ENCODE data around the gene PLEKHG7. TPM values are rescaled to one million over a fixed set of nuclear protein-coding genes. Genes with fewer than 3 reads are reported as not detected.

The PLEKHG7 gene
- polyA plus RNA-seq, 1 donor (not counting 4 experiments of a cell fraction or from before 2014, with no cell fraction given) = not detected

- Histone ChIP-seq H3K9me1 (ENCODE audit: control insufficient read depth, extremely low read depth, insufficient read depth, low read length) (no peaks in the 10 kb centered on the region), H3K9ac (ENCODE audit: control insufficient read depth, extremely low read depth, insufficient read depth, low read length) (no peak overlapping the region), H2AFZ (ENCODE audit: control insufficient read depth, low read length) (no peak overlapping the region), H3K36me3 (ENCODE audit: control insufficient read depth in 2 of 2, extremely low read depth in 1 of 2, insufficient read depth in 2 of 2, low read length in 2 of 2) (peaks cover 5 to 11% of the 10 kb centered on the region in 2 experiments), H3K4me2 (ENCODE audit: control insufficient read depth, extremely low read depth, insufficient read depth, low read depth, low read length) (no peak overlapping the region), H3K79me2 (ENCODE audit: control insufficient read depth, insufficient read depth, low read length) (no peaks in the 10 kb centered on the region), H3K27ac (ENCODE audit: control insufficient read depth, insufficient read depth, low read length) (no peak overlapping the region), H3K27me3 (ENCODE audit: control insufficient read depth, extremely low read depth, insufficient read depth, low read length) (no peaks in the 10 kb centered on the region), H3K4me1 (ENCODE audit: control insufficient read depth, extremely low read depth, insufficient read depth, low read length) (no peaks in the 10 kb centered on the region), H3K4me3 (ENCODE audit: control insufficient read depth in 2 of 3, extremely low read depth in 1 of 3, insufficient read depth in 2 of 3, low read depth in 1 of 3, low read length in 3 of 3) (no peak overlapping the region), H4K20me1 (ENCODE audit: control insufficient read depth, extremely low read depth, insufficient read depth, low read length) (no peaks in the 10 kb centered on the region), H3K9me3 (ENCODE audit: control insufficient read depth, low read depth, low read length) (no peaks in the 10 kb centered on the region)
- FAIRE-seq (no peak), DNase-seq (ENCODE audit: low read depth, low spot score) (no peak)
- TF ChIP-seq EZH2 (IDR thresholded peaks at IDR 0.05; ENCODE audit: low read length) = no peak
- no peak for TF ChIP-seq CTCF (optimal IDR thresholded peaks at IDR 0.05 in 1 of 3, IDR thresholded peaks at IDR 0.05 in 1 of 3, conservative IDR thresholded peaks at IDR 0.05 in 1 of 3; ENCODE audit: extremely low read depth in 1 of 3, insufficient read depth in 2 of 3, low read length in 3 of 3)
- dilution Hi-C loops (cut with MboI; ENCODE audit: extremely low pct_ligation_motif_present, low sequenced_read_pairs) = no loop called here
These were observed 75.7 kb downstream of the PLEKHG7 start for GRCh38 chr12:92778525-92778924.

GRCh38 chr12:92779902-92780301 lies 77.1 kb downstream of the PLEKHG7 start:
- no peaks in the 10 kb centered on the region for H3K79me2 ChIP-seq (ENCODE audit: control insufficient read depth, insufficient read depth, low read length)
- no peaks in the 10 kb centered on the region for H3K27me3 ChIP-seq (ENCODE audit: control insufficient read depth, extremely low read depth, insufficient read depth, low read length)
- H3K9me1 ChIP-seq (ENCODE audit: control insufficient read depth, extremely low read depth, insufficient read depth, low read length) = no peaks in the 10 kb centered on the region
- peaks cover 9% of the 10 kb centered on the region for H3K4me1 ChIP-seq (ENCODE audit: control insufficient read depth, extremely low read depth, insufficient read depth, low read length)
- dilution Hi-C loops (cut with MboI; ENCODE audit: extremely low pct_ligation_motif_present, low sequenced_read_pairs) = no loop called here
- H3K9ac ChIP-seq (ENCODE audit: control insufficient read depth, extremely low read depth, insufficient read depth, low read length) = no peak overlapping the region
- DNase-seq (ENCODE audit: low read depth, low spot score) (no peak), FAIRE-seq (no peak)
- H2AFZ ChIP-seq (ENCODE audit: control insufficient read depth, low read length) = no peak overlapping the region
- no peak overlapping the region for H3K4me3 ChIP-seq (ENCODE audit: control insufficient read depth in 2 of 3, extremely low read depth in 1 of 3, insufficient read depth in 2 of 3, low read depth in 1 of 3, low read length in 3 of 3)
- no peaks in the 10 kb centered on the region for H4K20me1 ChIP-seq (ENCODE audit: control insufficient read depth, extremely low read depth, insufficient read depth, low read length)
- no peaks in the 10 kb centered on the region for H3K9me3 ChIP-seq (ENCODE audit: control insufficient read depth, low read depth, low read length)
- no peak overlapping the region for H3K4me2 ChIP-seq (ENCODE audit: control insufficient read depth, extremely low read depth, insufficient read depth, low read depth, low read length)
- TF ChIP-seq CTCF (optimal IDR thresholded peaks at IDR 0.05 in 1 of 3, IDR thresholded peaks at IDR 0.05 in 1 of 3, conservative IDR thresholded peaks at IDR 0.05 in 1 of 3; ENCODE audit: extremely low read depth in 1 of 3, insufficient read depth in 2 of 3, low read length in 3 of 3) (no peak), EZH2 (IDR thresholded peaks at IDR 0.05; ENCODE audit: low read length) (no peak)
- H3K36me3 ChIP-seq (ENCODE audit: control insufficient read depth in 2 of 2, extremely low read depth in 1 of 2, insufficient read depth in 2 of 2, low read length in 2 of 2) = peaks cover 5 to 11% of the 10 kb centered on the region in 2 experiments
- H3K27ac ChIP-seq (ENCODE audit: control insufficient read depth, insufficient read depth, low read length) = no peak overlapping the region
